Measurements from ENCODE around the gene SLC24A3. TPM values are rescaled to one million over a fixed set of nuclear protein-coding genes. Genes with fewer than 3 reads are reported as not detected.

The SLC24A3 gene
- total RNA-seq, 4 donors from 2014 or later: 4.2 to 6.4 (median 5.6) TPM

DNA sequence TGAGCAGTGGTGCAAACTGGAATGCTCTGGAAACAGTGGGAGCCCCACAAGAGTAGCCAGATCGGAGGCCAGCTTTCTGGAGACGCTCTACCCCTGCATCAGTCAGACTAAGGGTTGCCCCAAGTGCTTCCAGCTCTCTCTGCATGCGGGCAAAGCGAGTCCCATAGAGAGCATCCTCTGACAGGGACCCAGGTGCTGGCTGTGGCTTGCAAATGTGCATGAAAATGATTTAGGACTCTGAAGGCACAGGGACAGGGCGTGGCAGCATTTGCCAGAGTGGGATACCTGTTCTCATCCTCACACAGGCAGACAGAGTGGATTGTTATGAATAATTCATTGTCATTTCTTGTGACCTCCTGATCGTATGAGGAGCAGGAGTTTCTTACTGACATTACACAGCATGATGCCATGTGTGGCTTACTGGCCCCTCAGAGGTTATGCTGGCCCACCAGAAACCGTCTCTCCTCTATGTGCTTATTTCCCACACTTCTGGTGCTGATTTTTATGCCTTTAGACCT, 555.9 kb downstream of the SLC24A3 start:
- DNase-seq (ENCODE audit: low spot score in 2 of 2): no peak
- Histone ChIP-seq H3K27ac (no peak overlapping the region), H3K4me1 (peaks cover 6% of the 10 kb centered on the region), H3K27me3 (no peaks in the 10 kb centered on the region), H3K9me3 (no peaks in the 10 kb centered on the region), H3K36me3 (no peaks in the 10 kb centered on the region), H3K4me3 (no peak overlapping the region)
- TF ChIP-seq POLR2AphosphoS5 (IDR thresholded peaks at IDR 0.05) (no peak), EP300 (IDR thresholded peaks at IDR 0.05) (no peak), POLR2A (IDR thresholded peaks at IDR 0.05) (no peak)
- TF ChIP-seq, protein P1, sequence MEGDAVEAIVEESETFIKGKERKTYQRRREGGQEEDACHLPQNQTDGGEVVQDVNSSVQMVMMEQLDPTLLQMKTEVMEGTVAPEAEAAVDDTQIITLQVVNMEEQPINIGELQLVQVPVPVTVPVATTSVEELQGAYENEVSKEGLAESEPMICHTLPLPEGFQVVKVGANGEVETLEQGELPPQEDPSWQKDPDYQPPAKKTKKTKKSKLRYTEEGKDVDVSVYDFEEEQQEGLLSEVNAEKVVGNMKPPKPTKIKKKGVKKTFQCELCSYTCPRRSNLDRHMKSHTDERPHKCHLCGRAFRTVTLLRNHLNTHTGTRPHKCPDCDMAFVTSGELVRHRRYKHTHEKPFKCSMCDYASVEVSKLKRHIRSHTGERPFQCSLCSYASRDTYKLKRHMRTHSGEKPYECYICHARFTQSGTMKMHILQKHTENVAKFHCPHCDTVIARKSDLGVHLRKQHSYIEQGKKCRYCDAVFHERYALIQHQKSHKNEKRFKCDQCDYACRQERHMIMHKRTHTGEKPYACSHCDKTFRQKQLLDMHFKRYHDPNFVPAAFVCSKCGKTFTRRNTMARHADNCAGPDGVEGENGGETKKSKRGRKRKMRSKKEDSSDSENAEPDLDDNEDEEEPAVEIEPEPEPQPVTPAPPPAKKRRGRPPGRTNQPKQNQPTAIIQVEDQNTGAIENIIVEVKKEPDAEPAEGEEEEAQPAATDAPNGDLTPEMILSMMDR (IDR thresholded peaks at IDR 0.05): no peak
- WGBS: 86% methylated on average over 7 of the region's 7 CpGs

DNA sequence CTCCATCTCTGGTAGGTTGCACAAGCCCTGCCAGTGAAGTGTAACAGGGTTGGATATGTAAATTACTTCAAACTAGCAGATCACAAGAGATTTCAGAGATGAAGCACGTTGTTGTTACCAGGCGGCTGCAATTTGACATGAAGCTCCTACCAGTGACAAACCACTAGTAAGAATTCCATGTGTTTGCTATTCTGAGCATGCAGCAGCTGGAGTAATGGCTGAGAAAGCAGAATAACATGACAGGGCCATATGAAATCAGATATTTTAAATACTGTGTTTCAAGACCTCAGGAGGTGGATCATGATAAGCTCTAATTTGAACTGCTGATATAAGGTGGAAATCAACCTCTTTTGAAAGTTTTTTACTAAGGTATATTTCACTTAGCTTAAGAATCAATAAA, 557.1 kb downstream of the SLC24A3 start:
- no peak for DNase-seq (ENCODE audit: low spot score in 2 of 2)
- TF ChIP-seq POLR2AphosphoS5 (IDR thresholded peaks at IDR 0.05): no peak
- TF ChIP-seq, protein P1 (IDR thresholded peaks at IDR 0.05): no peak
- no peak for TF ChIP-seq POLR2A (IDR thresholded peaks at IDR 0.05)
- no peak overlapping the region for H3K4me3 ChIP-seq
- peaks cover 12% of the 10 kb centered on the region for H3K4me1 ChIP-seq
- H3K9me3 ChIP-seq: no peaks in the 10 kb centered on the region
- WGBS: 70% methylated on average over 2 of the region's 2 CpGs
- H3K27ac ChIP-seq: no peak overlapping the region
- no peaks in the 10 kb centered on the region for H3K27me3 ChIP-seq
- H3K36me3 ChIP-seq: no peaks in the 10 kb centered on the region

DNA sequence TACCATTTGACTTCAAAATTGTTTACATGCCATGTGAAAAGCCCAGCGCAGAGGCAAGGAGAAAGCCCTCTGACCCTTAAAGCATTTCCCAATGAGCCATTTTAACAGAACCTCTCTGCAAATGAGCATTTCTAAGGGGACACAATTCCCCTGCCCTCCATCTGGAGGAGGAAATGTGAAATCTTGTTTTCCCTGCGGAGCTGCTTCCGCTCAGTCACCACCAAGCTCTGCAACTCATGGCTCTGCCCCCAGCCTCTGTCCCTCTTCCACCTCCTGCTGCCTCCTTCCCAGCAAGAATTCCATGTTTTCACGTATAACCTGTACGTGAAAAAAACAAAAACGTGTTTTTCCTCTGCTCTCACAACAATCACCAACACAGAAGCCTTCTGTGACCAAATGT, 557.9 kb downstream of the SLC24A3 start:
- 93% methylated on average over 6 of the region's 6 CpGs for WGBS
- Histone ChIP-seq H3K27ac (no peak overlapping the region), H3K4me1 (peaks cover 21% of the 10 kb centered on the region), H3K4me3 (no peak overlapping the region), H3K36me3 (no peaks in the 10 kb centered on the region), H3K9me3 (no peaks in the 10 kb centered on the region), H3K27me3 (no peaks in the 10 kb centered on the region)
- TF ChIP-seq POLR2A (IDR thresholded peaks at IDR 0.05) (no peak), POLR2AphosphoS5 (IDR thresholded peaks at IDR 0.05) (no peak), EP300 (IDR thresholded peaks at IDR 0.05) (no peak)
- TF ChIP-seq, protein P1 (IDR thresholded peaks at IDR 0.05): no peak
- no peak for DNase-seq (ENCODE audit: low spot score in 2 of 2)

DNA sequence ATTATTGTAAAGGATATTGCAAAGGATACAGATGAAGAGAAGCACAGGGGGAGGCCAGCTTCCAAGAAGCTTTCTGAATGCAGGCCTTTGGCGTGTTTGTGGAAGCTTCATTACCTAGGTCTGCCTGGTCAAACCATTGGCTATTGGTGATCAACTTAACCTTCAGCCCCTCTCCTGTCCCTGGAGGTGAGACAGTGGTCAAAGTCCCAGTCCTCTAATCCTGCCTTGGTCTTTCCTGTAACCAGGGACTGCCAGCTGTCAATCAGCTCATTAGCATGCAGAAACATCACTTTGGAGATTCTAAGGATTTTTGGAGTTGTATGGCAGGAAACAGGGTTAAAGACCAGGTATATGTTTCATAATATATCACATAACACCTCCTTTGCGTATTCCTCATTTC, 558.6 kb downstream of the SLC24A3 start:
- no peak overlapping the region for H3K27ac ChIP-seq
- WGBS: 93% methylated on average over 2 of the region's 2 CpGs
- no peak for TF ChIP-seq POLR2AphosphoS5 (IDR thresholded peaks at IDR 0.05)
- TF ChIP-seq, protein P1 (IDR thresholded peaks at IDR 0.05): no peak

More for the DNA sequence above, 558.6 kb downstream of the SLC24A3 start:
- H3K27me3 ChIP-seq: no peaks in the 10 kb centered on the region
- DNase-seq (ENCODE audit: low spot score in 2 of 2): no peak
- H3K9me3 ChIP-seq: no peaks in the 10 kb centered on the region
- peaks cover 20% of the 10 kb centered on the region for H3K4me1 ChIP-seq
- no peak overlapping the region for H3K4me3 ChIP-seq
- H3K36me3 ChIP-seq: no peaks in the 10 kb centered on the region

Data from suprapubic skin (tissue), 4 donors.